SKM-1 (cell line): Measurements from ENCODE around the gene ABHD12B.
A peak's percentile ranks its signal among the peaks of the same experiment; 100 is the strongest.

Experiments
- DNase-seq: peaks from one replicate; lab custom pipeline; 2025; ENCODE audit not compliant: unreplicated experiment; lab: John Stamatoyannopoulos, UW

Gene ABHD12B

DNA sequence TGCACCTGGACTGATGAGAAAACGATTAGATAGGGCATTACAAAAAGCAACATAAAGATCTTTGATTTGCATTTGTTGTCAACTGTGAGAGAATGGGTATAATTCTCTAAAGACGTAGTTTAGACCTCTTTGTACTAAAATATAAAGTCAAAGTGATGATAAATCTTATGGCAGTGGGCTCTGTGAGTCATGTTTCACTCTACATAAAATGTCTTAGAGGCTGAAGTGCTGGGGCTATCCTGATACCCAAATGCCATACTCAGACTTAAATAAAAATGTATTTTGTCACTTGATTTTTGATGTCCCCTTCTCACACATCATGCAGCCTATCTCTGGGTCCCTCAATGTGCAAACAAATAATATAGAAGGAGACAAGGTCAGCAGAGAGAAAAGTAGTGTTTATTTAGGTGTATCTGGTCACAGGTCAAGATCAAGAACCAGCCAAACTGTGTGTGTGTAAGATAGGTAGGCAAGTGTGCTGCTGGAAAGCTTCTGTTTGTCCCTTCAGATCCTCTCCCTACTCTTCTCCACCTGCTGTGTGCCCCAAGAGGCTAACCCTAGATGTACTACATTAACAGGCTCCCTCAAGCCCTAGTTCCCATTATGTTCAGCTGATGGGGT is 33.9 kb upstream of the ABHD12B start:
- no peak for DNase-seq

GRCh38 chr14:50839048-50839447 is 32.8 kb upstream of the ABHD12B start:
- DNase-seq: no peak

GRCh38 chr14:50839691-50840090 is 32.2 kb upstream of the ABHD12B start:
- DNase-seq: no peak

DNA sequence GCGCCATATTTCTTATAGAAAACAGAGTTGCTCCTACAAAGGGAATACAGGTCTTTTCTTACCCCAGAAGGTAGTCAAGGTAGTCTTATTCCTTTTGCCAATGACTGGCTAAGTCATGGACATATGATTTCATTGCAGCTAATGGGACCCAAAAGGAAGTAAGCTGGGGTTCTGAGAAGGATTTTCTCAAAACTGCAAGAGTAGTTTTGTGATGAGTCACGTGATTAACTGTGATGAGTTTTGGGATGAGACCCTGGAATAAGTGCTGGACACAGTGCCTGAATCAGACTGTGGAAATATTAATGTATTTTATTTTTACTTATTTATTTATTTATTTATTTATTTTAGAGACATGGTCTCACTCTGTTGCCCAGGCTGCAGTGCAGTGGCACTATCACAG is 27.5 kb upstream of the ABHD12B start:
- DNase-seq: no peak

DNA sequence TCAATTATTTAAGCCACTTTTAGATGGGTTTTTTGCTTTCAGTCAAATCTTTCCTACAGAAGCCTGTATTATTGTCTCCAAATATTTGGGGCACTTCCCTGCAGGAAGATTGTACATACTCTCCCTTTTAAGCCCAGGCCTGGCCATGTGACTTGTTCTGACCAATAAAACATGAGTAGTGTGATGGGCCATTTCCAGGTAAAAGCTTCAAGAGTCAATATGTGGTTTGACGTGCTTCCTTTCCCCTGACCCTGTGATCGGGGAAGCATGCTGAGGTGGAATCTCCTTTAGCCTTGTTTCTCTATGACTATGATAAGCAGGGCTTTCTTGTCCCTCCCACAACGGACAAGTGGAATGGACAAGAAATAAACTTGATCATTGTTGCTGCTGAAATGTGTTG is 26.7 kb upstream of the ABHD12B start:
- no peak for DNase-seq

DNA sequence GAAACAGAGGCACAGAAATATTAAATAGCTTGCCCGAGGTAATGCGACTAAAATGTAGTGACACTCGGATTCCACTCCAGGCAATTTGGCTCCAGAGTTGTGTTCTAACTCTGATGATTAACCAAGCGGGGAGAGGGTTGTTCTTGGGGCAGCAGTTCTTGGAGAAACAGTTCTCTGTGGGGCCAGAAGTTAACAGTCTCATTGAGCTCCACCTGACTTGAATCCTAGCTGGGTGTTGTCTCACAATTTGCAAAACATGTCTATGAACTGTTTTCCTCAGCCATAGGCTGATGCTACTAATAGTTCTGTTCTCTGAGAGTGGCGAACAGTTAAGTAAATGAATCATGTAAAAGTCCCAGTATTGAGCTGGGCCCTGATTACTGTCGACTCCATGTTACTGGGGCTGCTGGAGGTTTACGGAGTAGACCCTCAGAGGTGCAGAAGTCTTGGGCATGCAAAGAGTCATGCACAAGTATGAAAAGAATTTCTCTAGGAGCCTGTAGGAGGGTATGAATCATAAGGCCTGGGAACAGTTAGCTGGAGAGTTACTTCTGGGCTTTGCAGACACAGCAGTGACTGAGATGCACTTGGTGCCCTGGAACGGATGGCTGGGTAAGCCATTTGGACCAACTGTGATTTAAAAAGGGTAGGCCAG is 25.5 kb upstream of the ABHD12B start:
- no peak for DNase-seq

DNA sequence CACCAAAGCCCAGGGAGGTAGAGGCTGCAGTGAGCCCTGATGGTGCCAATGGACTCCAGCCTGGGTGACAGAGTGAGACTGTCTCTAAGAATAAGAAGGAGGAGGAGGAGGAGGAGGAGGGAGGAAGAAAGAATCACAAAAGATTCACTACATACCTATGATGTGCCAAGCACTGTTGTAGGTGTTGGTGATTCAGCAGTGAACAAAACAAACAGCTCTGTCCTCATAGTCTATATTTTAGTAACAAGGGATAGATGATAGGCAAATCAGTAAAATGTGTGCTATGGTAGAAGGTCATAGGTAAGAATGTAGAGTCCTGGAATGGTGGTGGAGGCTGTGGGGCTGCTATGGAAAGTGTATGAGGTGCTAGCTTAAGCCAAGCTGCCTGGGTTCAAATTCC is 18.0 kb upstream of the ABHD12B start:
- no peak for DNase-seq

GRCh38 chr14:50854521-50854920 is 17.3 kb upstream of the ABHD12B start:
- DNase-seq: no peak

GRCh38 chr14:50855558-50855957 is 16.3 kb upstream of the ABHD12B start:
- DNase-seq: no peak

DNA sequence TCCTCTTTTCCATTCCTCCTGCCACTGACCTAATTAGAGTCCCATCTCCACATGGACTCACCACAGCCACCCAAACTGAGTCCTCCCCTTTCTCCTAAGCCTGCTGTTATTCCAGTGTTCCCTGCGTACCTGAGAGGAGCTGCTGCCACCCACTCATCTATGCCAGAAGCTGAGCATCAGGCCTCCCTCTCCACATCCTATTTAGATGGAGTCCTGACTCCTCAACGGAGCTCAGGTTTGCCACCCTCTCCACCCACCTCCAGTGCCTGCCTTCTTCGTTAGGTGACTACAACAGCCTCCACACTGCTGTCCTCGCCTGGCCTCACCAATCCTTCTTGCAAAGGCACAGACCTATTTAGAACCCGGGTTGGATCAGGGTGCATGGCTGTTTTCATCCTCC is 15.2 kb upstream of the ABHD12B start:
- DNase-seq: no peak

DNA sequence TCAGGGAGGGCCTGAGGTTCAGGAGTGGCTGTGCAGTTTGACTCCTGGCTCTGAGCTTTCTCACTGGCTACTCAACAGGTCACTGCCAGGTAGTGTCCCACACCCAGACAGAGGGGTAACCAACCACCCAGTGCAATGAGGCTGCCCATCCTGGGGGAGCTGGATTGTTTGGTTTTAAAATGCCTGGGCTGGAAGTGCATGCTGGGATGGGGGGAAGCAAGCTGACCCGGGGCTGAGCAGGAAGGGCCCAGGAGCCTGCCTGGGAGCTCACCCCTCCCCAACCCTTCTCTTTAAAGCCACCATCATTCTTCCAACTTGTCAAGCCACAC is 12.6 kb upstream of the ABHD12B start:
- no peak for DNase-seq

DNA sequence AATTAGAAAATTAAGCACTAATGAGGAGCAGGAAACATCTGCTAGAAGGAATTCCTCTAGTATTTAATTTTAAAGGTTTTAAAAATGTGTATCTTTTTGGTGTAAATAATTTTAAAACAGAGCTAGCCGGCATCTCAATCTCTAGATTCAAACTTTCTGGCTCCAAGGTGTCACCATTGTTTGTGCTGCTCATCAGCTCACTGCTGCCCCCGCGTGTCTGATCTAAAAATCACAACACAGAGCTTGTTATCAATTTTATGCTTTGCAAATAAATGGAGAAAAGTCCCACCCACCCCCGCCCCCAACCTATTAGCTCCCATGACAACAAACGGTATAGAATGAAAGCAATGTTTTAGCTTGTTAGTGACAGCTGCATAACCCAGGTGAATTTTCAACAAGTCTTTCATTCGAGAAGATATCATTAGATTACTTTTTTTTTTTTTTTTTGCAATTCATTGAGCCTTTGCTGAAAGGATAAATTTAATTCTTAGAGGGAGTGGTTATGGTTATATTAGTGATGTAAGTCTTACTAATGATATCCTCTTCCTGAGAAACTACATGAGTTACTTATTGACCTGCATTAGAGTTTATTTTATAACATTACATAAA is 11.3 kb upstream of the ABHD12B start:
- DNase-seq: peak; percentile 1

DNA sequence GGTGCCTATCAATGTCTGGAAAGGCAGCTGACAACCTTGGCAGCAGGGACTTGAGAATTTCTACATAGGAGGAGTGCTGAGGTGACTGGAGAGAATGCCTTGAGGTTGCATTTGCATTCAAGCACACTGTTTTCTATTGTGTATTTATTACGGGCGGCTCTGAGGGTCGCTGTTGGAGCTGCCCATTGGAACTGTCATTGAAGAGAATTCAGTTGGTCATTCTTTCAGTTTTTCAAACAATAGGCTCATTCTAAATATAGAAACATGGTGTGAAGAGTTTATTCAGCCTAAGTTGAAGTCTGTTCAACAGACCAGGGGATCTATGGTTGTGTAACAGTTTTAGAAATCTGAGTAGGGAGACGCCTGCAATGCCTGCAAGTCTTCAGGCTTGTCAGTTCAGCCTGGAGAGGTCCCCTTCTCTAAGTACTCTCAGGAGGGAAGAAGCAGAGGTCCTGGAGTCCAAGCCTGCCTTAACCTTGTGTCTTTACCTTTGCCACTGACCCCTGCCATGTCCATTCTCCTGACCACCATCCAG is 9.8 kb upstream of the ABHD12B start:
- DNase-seq: no peak

DNA sequence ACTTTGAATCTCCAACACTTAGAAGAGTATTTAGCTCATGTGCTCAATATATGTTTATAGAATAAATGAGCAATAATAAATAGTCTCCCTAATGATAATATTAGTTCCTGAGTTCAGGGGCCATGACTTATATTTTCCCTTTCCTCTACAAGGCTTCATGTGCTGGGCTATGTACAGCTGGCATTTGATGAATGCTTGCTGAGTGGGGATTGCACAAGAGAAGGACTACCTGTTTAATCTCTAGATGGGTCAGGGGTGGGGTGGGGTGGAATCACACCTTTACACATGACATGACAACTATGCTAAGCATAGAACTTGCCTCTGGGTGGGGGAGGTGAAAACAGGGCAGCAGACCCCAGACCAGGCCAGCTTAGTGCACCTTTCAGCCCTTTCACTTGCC is 7.6 kb upstream of the ABHD12B start:
- DNase-seq: no peak

- no peak for DNase-seq
These were observed 6.9 kb upstream of the ABHD12B start for GRCh38 chr14:50864946-50865345.

- DNase-seq: no peak
These were observed 6.3 kb upstream of the ABHD12B start for GRCh38 chr14:50865391-50866076.

- DNase-seq: no peak
These were observed 625 bp upstream of the ABHD12B start for GRCh38 chr14:50871228-50871627.

- no peak for DNase-seq
These were observed 2.9 kb downstream of the ABHD12B start for GRCh38 chr14:50874757-50875156.

- DNase-seq: no peak
These were observed 3.7 kb downstream of the ABHD12B start for GRCh38 chr14:50875359-50876070.

DNA sequence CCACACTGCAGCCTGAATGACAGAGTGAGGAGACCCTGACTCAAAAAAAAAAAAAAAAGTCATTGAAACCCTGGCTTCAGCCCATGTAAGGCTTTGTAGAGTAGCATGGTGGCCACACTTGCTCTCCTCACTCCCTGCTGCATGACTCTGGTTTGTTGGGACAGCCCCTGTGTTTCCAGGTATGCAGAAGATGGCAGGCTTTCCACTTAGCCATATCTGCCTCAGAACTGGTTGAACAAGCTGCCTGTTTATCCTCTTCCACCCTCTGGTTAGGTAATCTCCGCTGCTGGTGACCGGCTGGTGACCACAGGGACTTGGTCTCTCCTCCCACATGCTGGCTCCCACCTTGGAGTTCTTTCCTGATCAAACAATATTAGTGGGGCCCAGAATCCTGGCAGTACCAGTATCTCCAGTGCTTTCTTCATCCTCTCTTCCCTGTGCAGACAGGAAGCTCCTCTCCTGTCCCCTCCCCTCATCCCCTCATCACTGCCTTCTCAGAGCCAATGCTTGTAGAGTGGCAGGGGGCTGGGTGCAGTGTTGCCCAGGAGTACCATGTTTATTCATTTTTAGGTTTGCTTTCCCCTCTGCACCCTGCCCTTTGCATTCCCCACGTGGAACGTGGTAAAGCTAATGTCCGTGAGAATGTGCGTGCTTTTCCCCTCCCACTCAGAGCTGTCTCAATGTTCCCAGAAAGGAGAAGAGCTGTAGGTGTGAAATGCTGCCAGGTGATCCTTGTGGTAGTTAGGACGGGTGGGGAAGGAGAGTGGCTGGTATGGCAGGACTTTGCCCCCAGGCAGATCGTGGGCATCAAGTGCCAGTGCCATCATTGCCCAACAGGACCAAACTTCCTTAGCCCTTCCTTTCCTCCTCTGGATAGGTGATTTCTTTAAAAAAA is 11.3 kb downstream of the ABHD12B start:
- no peak for DNase-seq
